Measurements from ENCODE around the gene MTA1. TPM values are rescaled to one million over a fixed set of nuclear protein-coding genes. Genes with fewer than 3 reads are reported as not detected.

The MTA1 gene
- total RNA-seq, 3 donors from 2014 or later (not counting 1 experiment from before 2014, with no cell fraction given), result 104 to 125 (median 112) TPM

GRCh38 chr14:105431256-105431655, 11.6 kb downstream of the MTA1 start:
- Mint-ChIP-seq H3K4me1 (peaks cover 32 to 33% of the 10 kb centered on the region in 2 donors), H3K27ac (no peak overlapping the region), H3K27me3 (ENCODE audit: low read depth in 2 of 2) (no peaks in the 10 kb centered on the region), H3K9me3 (no peaks in the 10 kb centered on the region), H3K36me3 (no peaks in the 10 kb centered on the region), H3K4me3 (no peak overlapping the region)
- Histone ChIP-seq H3K36me3 (ENCODE audit: control insufficient read depth, insufficient read depth, low read length) (no peaks in the 10 kb centered on the region), H3K4me3 (ENCODE audit: low read length) (no peak overlapping the region), H3K4me1 (ENCODE audit: control insufficient read depth, insufficient read depth, low read length) (no peaks in the 10 kb centered on the region), H3K27ac (ENCODE audit: low read length) (no peak overlapping the region), H3K27me3 (ENCODE audit: control insufficient read depth, insufficient read depth, low read length) (no peaks in the 10 kb centered on the region), H3K9me3 (ENCODE audit: control insufficient read depth, insufficient read depth, low read length) (no peaks in the 10 kb centered on the region)
- no peak for ATAC-seq
- intact Hi-C loops (cut with micrococcal nuclease), result no loop called here
- WGBS (ENCODE audit: insufficient coverage), result 100% methylated on average over 1 of the region's 1 CpG
- no peak for DNase-seq
- TF ChIP-seq CTCF (IDR thresholded peaks at IDR 0.05), result no peak

- no peaks in the 10 kb centered on the region for H3K4me1 ChIP-seq (ENCODE audit: control insufficient read depth, insufficient read depth, low read length)
- H3K4me1 Mint-ChIP-seq, result peaks cover 24 to 25% of the 10 kb centered on the region in 2 donors
- no peak overlapping the region for H3K4me3 ChIP-seq (ENCODE audit: low read length)
- no peaks in the 10 kb centered on the region for H3K27me3 ChIP-seq (ENCODE audit: control insufficient read depth, insufficient read depth, low read length)
- no peaks in the 10 kb centered on the region for H3K27me3 Mint-ChIP-seq (ENCODE audit: low read depth in 2 of 2)
- no peak overlapping the region for H3K4me3 Mint-ChIP-seq
- no peak for ATAC-seq
- no peak overlapping the region for H3K27ac ChIP-seq (ENCODE audit: low read length)
- no peaks in the 10 kb centered on the region for H3K9me3 ChIP-seq (ENCODE audit: control insufficient read depth, insufficient read depth, low read length)
- no peaks in the 10 kb centered on the region for H3K36me3 Mint-ChIP-seq
- no peaks in the 10 kb centered on the region for H3K9me3 Mint-ChIP-seq
- no peak overlapping the region for H3K27ac Mint-ChIP-seq
- intact Hi-C loops (cut with micrococcal nuclease), result no loop called here
- no peak for TF ChIP-seq CTCF (IDR thresholded peaks at IDR 0.05)
- 95% methylated on average over 12 of the region's 12 CpGs for WGBS (ENCODE audit: insufficient coverage)
- H3K36me3 ChIP-seq (ENCODE audit: control insufficient read depth, insufficient read depth, low read length), result no peaks in the 10 kb centered on the region
- no peak for DNase-seq
These were observed 13.0 kb downstream of the MTA1 start for GRCh38 chr14:105432657-105433056.

- WGBS (ENCODE audit: insufficient coverage), result 92% methylated on average over 17 of the region's 17 CpGs
These were observed 13.6 kb downstream of the MTA1 start for GRCh38 chr14:105433161-105433605.

More at GRCh38 chr14:105433161-105433605, 13.6 kb downstream of the MTA1 start:
- no peaks in the 10 kb centered on the region for H3K27me3 Mint-ChIP-seq (ENCODE audit: low read depth in 2 of 2)
- ATAC-seq (no peak), DNase-seq (no peak)
- no peak for TF ChIP-seq CTCF (IDR thresholded peaks at IDR 0.05)
- H3K9me3 ChIP-seq (ENCODE audit: control insufficient read depth, insufficient read depth, low read length), result no peaks in the 10 kb centered on the region
- no peaks in the 10 kb centered on the region for H3K9me3 Mint-ChIP-seq
- H3K36me3 Mint-ChIP-seq, result no peaks in the 10 kb centered on the region
- no peak overlapping the region for H3K27ac Mint-ChIP-seq
- H3K36me3 ChIP-seq (ENCODE audit: control insufficient read depth, insufficient read depth, low read length), result no peaks in the 10 kb centered on the region
- no peaks in the 10 kb centered on the region for H3K27me3 ChIP-seq (ENCODE audit: control insufficient read depth, insufficient read depth, low read length)
- H3K4me3 ChIP-seq (ENCODE audit: low read length), result no peak overlapping the region
- H3K4me1 Mint-ChIP-seq, result peaks cover 22 to 23% of the 10 kb centered on the region in 2 donors
- intact Hi-C loops (cut with micrococcal nuclease), result no loop called here
- H3K4me1 ChIP-seq (ENCODE audit: control insufficient read depth, insufficient read depth, low read length), result no peaks in the 10 kb centered on the region
- H3K27ac ChIP-seq (ENCODE audit: low read length), result no peak overlapping the region
- H3K4me3 Mint-ChIP-seq, result no peak overlapping the region

Data from natural killer cell (primary cell).